NCI-H2107 (cell line): Measurements from ENCODE around the gene ACAD10.
A peak's percentile ranks its signal among the peaks of the same experiment; 100 is the strongest.
"Not testable (repeated sequence)": the region's sequence is repeated elsewhere in the genome, so short reads cannot be mapped to it uniquely, and the experiment has no call there.

Experiments used
- DNase-seq: peaks from one replicate; lab custom pipeline; 2025; lab: John Stamatoyannopoulos, UW

ACAD10 gene

GRCh38 chr12:111685811-111686573, at the start of gene ACAD10, which contains the start of gene BRAP:
TSS of gene ACAD10 (plus strand) at chr12:111686053. CDS start at chr12:111692710, 6,657 bp downstream.
TSS of gene BRAP (minus strand) at chr12:111685956. CDS start at chr12:111685792, 164 bp downstream.
- peak; percentile 81 for DNase-seq

- DNase-seq = no peak
Measured at GRCh38 chr12:111636209-111636945, 49.5 kb upstream of the ACAD10 start.

GRCh38 chr12:111638556-111638955, 47.3 kb upstream of the ACAD10 start:
- DNase-seq = no peak

GRCh38 chr12:111640506-111640905, 45.3 kb upstream of the ACAD10 start:
- no peak for DNase-seq

DNA sequence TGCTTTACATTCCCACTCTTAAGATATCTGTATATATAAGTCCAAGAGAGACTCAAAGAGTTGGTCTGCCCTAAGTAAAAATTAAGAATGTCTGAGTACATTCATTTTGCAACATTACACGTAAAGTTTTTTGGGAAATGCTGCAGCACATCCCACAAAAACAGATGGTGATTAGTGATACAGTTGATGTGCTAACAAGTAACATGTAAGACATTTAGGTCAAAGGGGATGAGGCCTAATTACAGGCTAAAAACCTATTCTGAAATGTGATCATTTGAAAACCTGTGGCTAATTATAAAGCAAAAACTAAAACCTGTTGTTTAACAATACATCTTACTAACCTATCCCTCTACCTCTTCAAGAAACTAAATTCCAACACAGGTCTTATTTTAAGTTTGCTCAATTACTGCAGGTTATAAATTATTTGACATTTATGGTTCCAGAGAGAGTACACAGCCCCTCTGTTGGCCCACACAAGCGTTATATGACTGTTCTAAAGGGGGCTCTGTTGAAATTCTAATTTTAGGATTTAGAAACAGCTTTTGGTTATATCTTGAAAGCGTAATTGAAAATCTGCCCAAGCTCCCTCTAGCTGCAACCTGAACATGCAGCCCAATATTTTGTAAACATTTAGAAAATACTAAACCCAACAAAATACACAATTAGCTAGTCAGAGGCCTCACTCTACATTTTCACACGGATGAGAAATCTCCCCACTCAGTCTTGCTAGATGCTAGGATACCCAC, 43.0 kb upstream of the ACAD10 start:
- DNase-seq = no peak

DNA sequence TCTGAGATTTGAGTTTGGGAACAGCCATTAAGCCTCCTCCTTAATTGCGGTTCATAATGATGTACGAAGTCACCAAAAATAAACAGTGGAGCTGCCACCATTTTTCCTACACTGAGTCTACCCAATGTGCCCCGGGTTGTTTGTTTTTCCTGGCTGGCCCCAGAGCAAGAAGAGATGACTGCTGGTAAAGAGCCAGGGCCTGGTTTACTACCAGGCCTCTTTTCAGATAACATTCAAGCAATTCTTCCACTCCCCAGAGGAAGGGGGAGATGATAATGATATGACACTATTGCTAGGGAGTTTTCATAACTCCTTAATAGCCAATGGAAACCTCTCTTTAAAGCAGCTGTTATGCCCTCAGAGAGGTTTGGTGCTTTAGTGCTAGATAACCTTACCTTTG, 42.4 kb upstream of the ACAD10 start:
- DNase-seq = no peak

- DNase-seq = no peak
Measured at GRCh38 chr12:111645433-111645832, 40.4 kb upstream of the ACAD10 start.

GRCh38 chr12:111650912-111651311, 34.9 kb upstream of the ACAD10 start:
- no peak for DNase-seq

DNA sequence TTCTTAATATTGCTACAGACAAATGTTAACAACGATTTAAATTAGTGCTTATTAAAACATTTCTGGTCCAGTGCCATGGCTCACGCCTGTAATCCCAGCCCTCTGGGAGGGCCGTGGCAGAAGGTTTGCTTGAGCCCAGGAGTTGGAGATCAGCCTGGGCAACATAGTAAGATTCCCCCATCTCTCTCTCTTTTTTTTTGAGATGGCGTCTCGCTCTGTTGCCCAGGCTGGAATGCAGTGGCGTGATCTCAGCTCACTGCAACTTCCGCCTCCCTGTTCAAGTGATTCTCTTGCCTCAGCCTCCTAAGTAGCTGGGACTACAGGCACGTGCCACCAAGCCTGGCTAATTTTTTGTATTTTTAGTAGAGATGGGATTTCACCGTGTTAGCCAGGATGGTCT, 33.3 kb upstream of the ACAD10 start:
- DNase-seq = not testable (repeated sequence)

GRCh38 chr12:111653596-111653995, 32.3 kb upstream of the ACAD10 start:
- no peak for DNase-seq

DNA sequence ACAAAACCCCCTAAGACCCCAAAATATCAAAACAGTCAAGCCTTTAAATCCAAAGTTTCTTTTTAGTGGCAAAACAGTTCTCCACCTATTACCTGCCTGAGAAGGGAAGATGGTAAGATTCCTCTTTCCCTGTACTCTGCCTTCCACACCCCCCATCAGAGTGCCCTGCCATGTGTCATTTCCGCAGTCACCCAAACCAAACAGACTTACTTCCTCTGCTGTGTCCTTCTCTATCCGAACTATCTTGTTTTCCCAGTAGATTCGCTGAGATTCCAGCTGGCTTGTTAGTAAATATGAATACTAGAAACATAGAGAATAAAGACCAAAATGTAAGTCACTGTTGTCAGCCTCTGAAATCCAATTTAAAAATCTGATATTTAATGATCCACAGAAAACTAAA, 30.5 kb upstream of the ACAD10 start:
- DNase-seq = no peak

DNA sequence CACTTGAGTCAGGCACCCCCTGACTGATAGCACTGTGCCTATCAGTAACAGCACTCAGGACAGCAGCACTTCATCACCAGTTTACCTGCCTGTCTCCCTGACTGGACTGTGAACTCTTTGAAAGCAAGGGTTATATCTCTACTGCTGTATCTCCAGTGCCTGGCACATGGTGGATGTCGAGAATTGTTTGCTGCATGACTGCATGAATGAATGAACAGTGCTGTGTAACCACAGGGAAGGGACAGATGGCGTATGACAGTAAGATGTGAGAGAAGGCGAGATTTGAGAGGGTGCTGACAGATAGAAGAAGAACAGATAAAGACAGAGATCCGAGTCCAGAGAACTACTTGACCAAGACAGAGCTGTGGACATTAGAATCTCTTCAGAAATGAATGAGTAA, 29.8 kb upstream of the ACAD10 start:
- DNase-seq = no peak

DNA sequence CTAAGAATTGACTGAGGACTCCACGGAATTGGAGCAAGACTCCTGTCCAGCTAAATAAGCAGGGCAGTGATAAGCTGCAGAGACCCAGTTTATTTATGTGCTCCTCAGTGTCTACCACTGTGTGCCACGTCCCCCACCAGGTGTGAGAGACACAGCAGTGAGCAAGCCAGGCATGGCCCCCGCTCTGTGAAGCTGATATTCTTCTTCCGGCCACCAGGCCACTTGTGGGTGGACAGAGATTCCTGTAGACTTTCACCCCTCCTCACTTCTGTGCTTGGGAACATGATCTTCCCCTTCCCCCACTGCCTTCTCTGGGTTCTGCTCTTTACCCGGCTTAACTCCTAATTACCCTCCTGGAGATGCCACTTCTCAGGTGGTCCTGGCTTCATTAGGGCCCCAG, 21.4 kb upstream of the ACAD10 start:
- DNase-seq = no peak

DNA sequence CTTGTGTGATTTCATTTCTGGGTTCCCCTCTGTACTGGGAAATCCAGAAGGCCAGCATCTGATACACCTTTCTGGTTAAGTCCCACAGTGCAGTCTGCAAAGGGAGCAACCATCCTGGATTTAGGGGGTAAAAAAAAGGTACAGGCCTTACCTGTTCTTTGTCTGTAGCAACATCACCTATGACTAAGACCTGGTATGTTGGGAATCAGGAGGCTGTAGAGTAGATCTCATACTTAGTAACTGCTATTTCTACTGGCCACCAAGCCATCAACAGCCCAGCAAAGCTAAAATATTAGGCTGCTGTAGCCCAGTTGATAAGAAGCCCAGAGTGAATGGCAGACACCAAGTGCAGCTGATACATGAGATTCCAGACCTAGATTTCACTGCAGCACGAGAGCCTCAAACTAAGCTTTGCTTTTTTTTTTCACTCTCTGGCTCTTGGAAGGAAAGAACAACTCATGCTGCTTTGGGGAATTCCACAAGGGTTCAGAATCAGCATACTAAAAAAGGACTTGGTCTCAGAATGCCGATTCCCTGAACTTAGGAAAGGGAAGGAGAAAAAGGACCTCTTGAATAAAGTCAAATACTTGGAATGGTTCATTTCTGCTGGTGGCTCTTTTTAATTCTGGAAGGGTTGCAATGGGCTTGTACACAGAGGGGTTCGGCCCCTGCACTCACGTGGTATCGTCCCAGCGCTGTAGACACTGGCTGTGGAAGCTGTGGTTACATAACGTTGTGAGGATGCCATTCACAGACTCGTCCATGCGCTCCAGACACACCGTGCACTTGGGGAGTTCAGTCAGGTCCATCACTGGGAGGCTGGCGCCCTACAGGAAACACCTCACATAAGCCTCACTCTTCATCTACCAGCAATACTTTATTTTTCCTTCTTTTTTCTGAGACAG, 20.6 kb upstream of the ACAD10 start:
- no peak for DNase-seq

DNA sequence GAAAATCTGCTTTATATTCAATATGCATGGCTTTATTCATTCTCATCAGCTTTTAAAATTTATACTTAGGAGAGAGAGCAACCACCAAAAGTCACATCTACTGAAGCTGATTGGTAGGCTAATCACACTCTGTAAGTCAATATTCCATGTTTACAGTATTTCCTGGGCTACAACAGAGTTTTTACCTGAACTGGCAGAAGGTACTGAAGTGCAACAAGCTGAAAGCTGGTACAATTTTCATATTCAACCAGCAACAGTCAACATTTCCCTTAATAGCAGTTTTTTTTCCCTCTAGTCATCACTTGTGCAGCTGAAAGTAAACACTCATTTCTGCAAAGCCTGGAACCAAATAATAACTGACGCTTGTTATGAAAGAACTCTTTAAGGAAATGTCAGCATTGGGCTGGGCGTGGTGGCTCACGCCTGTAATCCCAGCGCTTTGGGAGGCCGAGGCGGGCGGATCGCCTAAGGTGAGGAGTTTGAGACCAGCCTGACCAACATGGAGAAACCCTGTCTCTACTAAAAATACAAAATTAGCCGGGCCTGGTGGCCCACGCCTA, 13.0 kb upstream of the ACAD10 start:
- DNase-seq = no peak

DNA sequence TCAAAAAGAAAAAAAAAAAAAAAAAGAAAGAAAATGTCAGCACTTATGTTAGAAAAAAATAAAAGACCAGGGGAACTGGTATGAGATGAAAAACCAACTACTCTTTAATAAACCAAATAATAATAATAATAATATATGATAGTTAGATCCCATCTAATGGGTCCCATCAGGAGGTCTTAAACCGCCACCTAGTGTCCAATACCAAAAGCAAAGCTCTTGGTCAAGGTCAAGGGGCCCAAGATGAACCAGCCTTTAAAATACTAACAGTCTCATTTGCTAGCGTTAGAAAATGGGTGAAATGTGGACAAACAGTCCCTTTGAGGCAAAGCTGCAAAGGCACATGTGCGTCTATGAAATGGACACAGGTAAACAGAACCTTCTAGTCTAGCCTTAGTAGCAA, 12.3 kb upstream of the ACAD10 start:
- no peak for DNase-seq

- DNase-seq = no peak
Measured at GRCh38 chr12:111677186-111677585, 8.7 kb upstream of the ACAD10 start.

DNA sequence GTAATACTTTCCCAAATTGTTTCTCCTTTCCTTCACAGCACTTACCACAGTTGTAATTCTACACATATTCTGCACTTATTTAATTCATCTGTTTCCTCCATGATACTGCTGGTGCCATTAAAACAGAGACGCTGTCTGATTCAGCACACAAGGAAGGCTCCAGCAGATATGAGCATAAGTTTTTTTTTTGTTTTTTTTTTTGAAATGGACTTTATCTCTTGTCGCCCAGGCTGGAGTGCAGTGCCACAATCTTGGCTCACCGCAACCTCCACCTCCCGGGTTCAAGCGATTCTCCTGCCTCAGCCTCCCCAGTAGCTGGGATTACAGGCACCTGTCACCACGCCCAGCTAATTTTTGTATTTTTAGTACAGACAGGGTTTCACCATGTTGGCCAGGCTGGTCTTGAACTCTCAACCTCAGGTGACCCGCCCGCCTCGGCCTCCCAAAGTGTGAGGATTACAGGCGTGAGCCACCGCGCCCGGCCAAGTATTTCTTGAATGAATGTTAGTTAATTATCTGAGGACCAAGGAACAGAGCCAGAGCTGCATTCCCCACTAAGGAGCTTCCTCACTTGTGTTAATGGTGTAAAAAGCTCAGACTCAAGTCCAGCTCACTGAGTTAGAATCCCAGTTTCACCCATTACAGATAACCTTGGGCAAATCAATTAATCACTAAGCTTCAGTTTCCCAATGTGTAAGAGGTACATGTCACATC, 1.2 kb upstream of the ACAD10 start:
- not testable (repeated sequence) for DNase-seq

GRCh38 chr12:111685322-111685810, 487 bp upstream of the ACAD10 start:
- no peak for DNase-seq

GRCh38 chr12:111686574-111687105, 787 bp downstream of the ACAD10 start:
- DNase-seq = no peak
